H1 (cell line): Measurements from ENCODE around the gene DLG1. TPM values are rescaled to one million over a fixed set of nuclear protein-coding genes. Genes with fewer than 3 reads are reported as not detected.

ENCODE experiments used
- CTCF ChIA-PET: fragments of 300-600 bp; sonication (Branson Sonifier 250); formaldehyde crosslinking; loops from one replicate; lab custom pipeline; 2021; ENCODE audit not compliant: partially characterized antibody; lab: Charles Lee
- POLR2A ChIA-PET: fragments of 300-600 bp; sonication (Branson Sonifier 250); formaldehyde crosslinking; loops from one replicate; lab custom pipeline; 2021; ENCODE audit warnings: inconsistent platforms; ENCODE audit not compliant: partially characterized antibody; lab: Charles Lee
- DNase-seq, 2 experiments: peaks; one replicate each; pipeline versions ENCODE4 v3.0.0 to v3.0.0-alpha.2; 2010 to 2022; ENCODE audit warnings: low spot score in 2 of 2, low read depth in 1 of 2, mixed read lengths in 1 of 2
- FAIRE-seq: peaks from 2 replicates; lab custom pipeline; 2011; peaks lifted over from hg19 to GRCh38; lab: Jason Lieb, UNC
- H2AFZ ChIP-seq: 2 replicates; pipeline ENCODE4 v1.8.1; 2012; ENCODE audit warnings: low read length, inconsistent platforms
- H2AK5ac ChIP-seq: 2 replicates; pipeline ENCODE4 v1.6.1; 2013; ENCODE audit warnings: low read depth, low read length
- H2BK120ac ChIP-seq: replicated peaks from 2 replicates; pipeline ENCODE3; 2013; ENCODE audit warnings: low read depth, low read length, inconsistent platforms
- H2BK12ac ChIP-seq: 2 replicates; pipeline ENCODE4 v1.6.1; 2013; ENCODE audit warnings: low read depth, low read length
- H2BK15ac ChIP-seq: 2 replicates; pipeline ENCODE4 v1.6.1; 2013; ENCODE audit warnings: low read length
- H2BK20ac ChIP-seq: 2 replicates; pipeline ENCODE4 v1.6.1; 2013; ENCODE audit warnings: low read length
- H2BK5ac ChIP-seq: 2 replicates; pipeline ENCODE4 v1.6.1; 2013; ENCODE audit warnings: low read depth, low read length
- H3K14ac ChIP-seq: 2 replicates; pipeline ENCODE4 v1.6.1; 2013; ENCODE audit warnings: inconsistent platforms; ENCODE audit not compliant: insufficient read length
- H3K18ac ChIP-seq: 2 replicates; pipeline ENCODE4 v1.6.1; 2013; ENCODE audit warnings: low read length; ENCODE audit errors: extremely low read depth
- H3K23ac ChIP-seq: 2 replicates; pipeline ENCODE4 v1.6.1; 2013; ENCODE audit warnings: inconsistent platforms; ENCODE audit not compliant: insufficient read length
- H3K23me2 ChIP-seq: 2 replicates; pipeline ENCODE4 v1.6.1; 2013; ENCODE audit warnings: low read depth, low read length
- H3K27ac ChIP-seq: 2 replicates; pipeline ENCODE4 v1.6.1; 2011; ENCODE audit warnings: low read depth, low read length, inconsistent platforms
- H3K27me3 ChIP-seq, 4 experiments: replicated peaks in 1 of 4; 1 replicate in 1 of 4; 2 replicates in 3 of 4; pipeline versions ENCODE4 v1.6.1 to v1.8.1; 2011 to 2013; ENCODE audit warnings: low read length in 3 of 4, mild to moderate bottlenecking in 3 of 4, inconsistent platforms in 2 of 4, mixed read lengths in 2 of 4, moderate library complexity in 1 of 4; ENCODE audit not compliant: control insufficient read depth in 3 of 4, insufficient read depth in 3 of 4; ENCODE audit errors: extremely low read depth in 1 of 4
- H3K36me3 ChIP-seq, 4 experiments: 2 replicates each; pipeline versions ENCODE4 v1.6.1 to v1.8.1; 2011 to 2013; ENCODE audit warnings: mild to moderate bottlenecking in 4 of 4, low read length in 3 of 4, moderate library complexity in 2 of 4, control low read depth in 1 of 4, inconsistent platforms in 1 of 4; ENCODE audit not compliant: insufficient read depth in 4 of 4, control insufficient read depth in 2 of 4
- H3K4ac ChIP-seq: replicated peaks from 2 replicates; pipeline ENCODE3; 2013; ENCODE audit warnings: low read length, low read depth, mixed read lengths, inconsistent platforms; ENCODE audit not compliant: insufficient read length
- H3K4me1 ChIP-seq, 4 experiments: replicated peaks in 1 of 4; 1 replicate in 1 of 4; 2 replicates in 3 of 4; pipeline versions ENCODE4 v1.6.1 to v1.8.1; 2011 to 2013; ENCODE audit warnings: low read length in 3 of 4, inconsistent platforms in 2 of 4, mixed read lengths in 1 of 4; ENCODE audit not compliant: insufficient read depth in 4 of 4, control insufficient read depth in 3 of 4
- H3K4me2 ChIP-seq, 2 experiments: 2 replicates each; pipeline versions ENCODE4 v1.6.1 to v1.8.1; 2011 to 2013; ENCODE audit warnings: low read depth in 2 of 2, low read length in 2 of 2, control low read depth in 1 of 2, inconsistent platforms in 1 of 2, mild to moderate bottlenecking in 1 of 2; ENCODE audit not compliant: insufficient read depth in 1 of 2
- H3K4me3 ChIP-seq, 4 experiments: fragments of 200-600, 300-600 bp in 1 of 4; sonication (generic), shearing (Covaris generic), sonication (Bioruptor Twin) in 1 of 4; 2 replicates each; pipeline versions ENCODE4 v1.5.1 to v1.8.1; 2011 to 2016; ENCODE audit warnings: low read length in 4 of 4, low read depth in 3 of 4, control low read depth in 2 of 4, inconsistent platforms in 2 of 4, mild to moderate bottlenecking in 2 of 4, mixed read lengths in 1 of 4, moderate library complexity in 1 of 4; ENCODE audit not compliant: insufficient read depth in 2 of 4; ENCODE audit errors: extremely low read depth in 1 of 4
- H3K56ac ChIP-seq: replicated peaks from 2 replicates; pipeline ENCODE3; 2013; ENCODE audit warnings: low read depth, mild to moderate bottlenecking, mixed read lengths, low read length, inconsistent platforms; ENCODE audit not compliant: insufficient read length
- H3K79me1 ChIP-seq: 2 replicates; pipeline ENCODE4 v1.6.1; 2013; ENCODE audit warnings: low read depth, low read length, control low read depth
- H3K79me2 ChIP-seq, 2 experiments: 2 replicates each; pipeline versions ENCODE4 v1.6.1 to v1.8.1; 2012 to 2013; ENCODE audit warnings: low read length in 2 of 2, mild to moderate bottlenecking in 2 of 2, inconsistent platforms in 1 of 2; ENCODE audit not compliant: insufficient read depth in 2 of 2, control insufficient read depth in 1 of 2
- H3K9ac ChIP-seq, 4 experiments: replicated peaks in 1 of 4; 1 replicate in 1 of 4; 2 replicates in 3 of 4; pipeline versions ENCODE4 v1.6.1 to v1.8.1; 2011 to 2013; ENCODE audit warnings: low read depth in 3 of 4, low read length in 3 of 4, control low read depth in 2 of 4, mild to moderate bottlenecking in 2 of 4, moderate library complexity in 2 of 4, inconsistent platforms in 1 of 4; ENCODE audit errors: extremely low read depth in 1 of 4
- H3K9me3 ChIP-seq, 2 experiments: 2 replicates each; pipeline versions ENCODE4 v1.6.1 to v1.8.1; 2012 to 2013; ENCODE audit warnings: mild to moderate bottlenecking in 2 of 2, moderate library complexity in 2 of 2, control low read depth in 1 of 2, inconsistent platforms in 1 of 2, low read depth in 1 of 2, low read length in 1 of 2, mixed read lengths in 1 of 2; ENCODE audit not compliant: insufficient read depth in 2 of 2
- H4K20me1 ChIP-seq, 2 experiments: replicated peaks in 1 of 2; 2 replicates each; pipeline versions ENCODE3 to v1.8.1; 2011 to 2013; ENCODE audit warnings: inconsistent platforms in 2 of 2, low read length in 2 of 2, mild to moderate bottlenecking in 1 of 2; ENCODE audit not compliant: insufficient read depth in 2 of 2, control insufficient read depth in 1 of 2
- H4K5ac ChIP-seq: 2 replicates; pipeline ENCODE4 v1.6.1; 2013; ENCODE audit warnings: low read length, low read depth, mixed read lengths, inconsistent platforms; ENCODE audit not compliant: insufficient read length
- H4K8ac ChIP-seq: 2 replicates; pipeline ENCODE4 v1.8.0; 2013; ENCODE audit warnings: mild to moderate bottlenecking, moderate library complexity, low read length, inconsistent platforms; ENCODE audit not compliant: insufficient read depth; ENCODE audit errors: extremely low read depth
- H4K91ac ChIP-seq: replicated peaks from 2 replicates; pipeline ENCODE3; 2013; ENCODE audit warnings: low read length, mixed read lengths, inconsistent platforms; ENCODE audit not compliant: insufficient read length
- BRCA1 ChIP-seq: IDR thresholded peaks from 2 replicates; pipeline ENCODE4 v1.6.1; 2012; ENCODE audit warnings: low read depth, low read length, improper control_type of control experiment
- RAD21 ChIP-seq, 2 experiments: IDR thresholded peaks in 1 of 2; conservative IDR thresholded peaks in 1 of 2; 2 replicates each; pipeline ENCODE4 v1.6.1; 2011; ENCODE audit warnings: low read depth in 2 of 2, low read length in 2 of 2, improper control_type of control experiment in 1 of 2, inconsistent platforms in 1 of 2, mild to moderate bottlenecking in 1 of 2, moderate library complexity in 1 of 2
- TCF12 ChIP-seq: IDR thresholded peaks from 2 replicates; pipeline ENCODE4 v1.6.1; 2011; ENCODE audit warnings: low read depth, mild to moderate bottlenecking, low read length
- YY1 ChIP-seq: IDR thresholded peaks from 2 replicates; pipeline ENCODE4 v1.6.1; 2011; ENCODE audit warnings: low read depth, mild to moderate bottlenecking, low read length
- WGBS, 2 experiments: shearing (Covaris generic) in 1 of 2; methylation state at CpG; one replicate each; pipeline versions ENCODE4 v1.1.6 to v1.1.7; 2013 to 2015; ENCODE audit warnings: low lambda C conversion rate in 2 of 2, mixed read lengths in 2 of 2, inconsistent platforms in 1 of 2, low coverage in 1 of 2, missing lambda C conversion rate in 1 of 2; ENCODE audit not compliant: insufficient replicate concordance in 2 of 2, insufficient coverage in 1 of 2, insufficient read length in 1 of 2; ENCODE audit errors: extremely low coverage in 1 of 2, missing lambda C conversion rate in 1 of 2; 5-methylcytosine and 5-hydroxymethylcytosine counted together
- polyA plus RNA-seq, 7 experiments: library from polyadenylated mRNA; depleted of rRNA in 3 of 7; stranded (reverse) in 5 of 7; unstranded in 2 of 7; fragments of >200 nt in 5 of 7; fragments of 200-250 nt in 2 of 7; gene quantifications; 1 replicate in 5 of 7; 2 replicates in 1 of 7; 4 replicates in 1 of 7; pipeline versions ENCODE4 v1.2.1 to v1.2.3, GENCODE V29; 2011 to 2013; ENCODE audit warnings: missing spikeins in 2 of 7, mixed read lengths in 2 of 7
- total RNA-seq: library from RNA; stranded (reverse); fragmentation: NEBNext Ultra II Directional; extraction: Animal tissue kit (Norgen Biotek cat#: 25700); gene quantifications from 2 replicates; pipeline ENCODE4 v1.2.1, GENCODE V29; 2021

Gene DLG1
- total and polyA plus RNA-seq, 2 of the 8 experiments (the other 6 are each of a cell fraction or from before 2014, with no cell fraction given): 13.4 to 78.8 TPM

DNA sequence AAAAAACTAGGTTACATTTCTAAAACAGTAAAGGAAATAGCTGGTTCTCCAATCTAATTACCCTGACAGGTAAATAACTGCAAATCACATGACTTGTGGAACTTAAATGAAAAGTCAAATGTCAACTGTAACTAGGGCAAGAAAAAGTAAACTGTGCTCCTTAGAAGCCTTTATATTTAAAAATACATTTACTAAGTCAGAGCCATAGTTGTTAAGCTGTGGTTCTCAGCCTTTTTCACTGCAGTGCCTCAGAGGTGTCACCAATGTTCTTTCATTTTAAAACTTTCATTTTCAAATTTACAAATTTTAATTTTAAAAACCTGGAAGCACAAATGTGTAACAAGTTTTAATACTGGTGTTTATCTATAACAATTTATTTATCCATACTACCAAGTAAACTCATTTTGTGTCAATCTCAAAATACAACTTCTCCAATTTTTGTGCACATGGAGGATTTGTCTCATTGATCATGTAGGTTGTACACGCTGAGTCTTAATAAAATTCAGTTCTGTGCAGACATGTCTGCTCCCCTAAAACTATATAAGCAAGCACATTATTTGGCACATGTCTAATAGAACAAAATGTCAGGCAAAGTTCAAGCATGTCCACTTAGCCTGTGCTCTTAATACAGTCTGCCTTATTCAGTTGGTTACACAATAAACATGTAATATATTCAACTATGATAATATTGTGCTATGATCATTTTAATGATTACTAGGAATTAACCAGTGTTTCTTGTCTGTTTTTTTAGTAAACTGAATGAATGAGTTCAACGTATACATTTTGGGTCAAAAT, 70.4 kb downstream of the DLG1 start:
- H3K9me3 ChIP-seq: no peaks in the 10 kb centered on the region
- H3K23me2 ChIP-seq: no peaks in the 10 kb centered on the region; the same call in 1 of the 2 replicates
- no peak overlapping the region for H4K8ac ChIP-seq
- H3K14ac ChIP-seq: no peak overlapping the region
- H4K5ac ChIP-seq: no peak overlapping the region
- H3K4me1 ChIP-seq: peaks cover 0 to 4% (median 2%) of the 10 kb centered on the region in 4 experiments; a peak in 3 of 7 replicates
- POLR2A ChIA-PET: no interaction called here
- H4K91ac ChIP-seq: no peak overlapping the region
- H2AFZ ChIP-seq: no peak overlapping the region
- H2BK5ac ChIP-seq: no peak overlapping the region
- no peak overlapping the region for H3K18ac ChIP-seq
- WGBS, 2 experiments: 85% methylated on average over 2 of the region's 2 CpGs; no CpG with 5 or more reads in 1 of the 2 experiments
- H3K36me3 ChIP-seq: no peaks in the 10 kb centered on the region
- no peak overlapping the region for H3K4me3 ChIP-seq
- CTCF ChIA-PET: interaction anchor here (0.6 to 0.9 kb wide), 2 partner anchors 29 to 150 kb away, joined by 3 to 5 read pairs; no protein-coding TSS in a partner anchor
- peaks cover 0 to 96% of the 10 kb centered on the region in 2 experiments; a peak in 3 of 4 replicates for H3K79me2 ChIP-seq
- no peaks in the 10 kb centered on the region for H3K27me3 ChIP-seq
- FAIRE-seq: no peak
- H2BK20ac ChIP-seq: no peak overlapping the region
- no peak overlapping the region for H2BK120ac ChIP-seq
- no peak overlapping the region for H2BK15ac ChIP-seq
- no peak overlapping the region for H3K23ac ChIP-seq
- no peaks in the 10 kb centered on the region; the same call in 1 of the 2 replicates for H3K79me1 ChIP-seq
- H3K9ac ChIP-seq: no peak overlapping the region
- H3K56ac ChIP-seq: no peak overlapping the region
- H4K20me1 ChIP-seq: peaks cover 0 to 2% of the 10 kb centered on the region in 2 experiments
- no peak overlapping the region for H3K27ac ChIP-seq
- H2AK5ac ChIP-seq: no peak overlapping the region
- H3K4ac ChIP-seq: no peak overlapping the region
- no peak overlapping the region for H3K4me2 ChIP-seq
- no peak for DNase-seq
- H2BK12ac ChIP-seq: no peak overlapping the region
- TF ChIP-seq BRCA1: no peak
- no peak for TF ChIP-seq TCF12
- TF ChIP-seq RAD21 (IDR thresholded peaks at IDR 0.05 in 1 of 2, conservative IDR thresholded peaks at IDR 0.05 in 1 of 2; ENCODE audit: low read depth in 2 of 2, low read length in 2 of 2): no peak
- TF ChIP-seq YY1: no peak
